ENCODE data around the gene OSMR. TPM values are rescaled to one million over a fixed set of nuclear protein-coding genes. Genes with fewer than 3 reads are reported as not detected.

The OSMR gene
- total RNA-seq, 1 experiment from 2014 or later, result 46.0 TPM

DNA sequence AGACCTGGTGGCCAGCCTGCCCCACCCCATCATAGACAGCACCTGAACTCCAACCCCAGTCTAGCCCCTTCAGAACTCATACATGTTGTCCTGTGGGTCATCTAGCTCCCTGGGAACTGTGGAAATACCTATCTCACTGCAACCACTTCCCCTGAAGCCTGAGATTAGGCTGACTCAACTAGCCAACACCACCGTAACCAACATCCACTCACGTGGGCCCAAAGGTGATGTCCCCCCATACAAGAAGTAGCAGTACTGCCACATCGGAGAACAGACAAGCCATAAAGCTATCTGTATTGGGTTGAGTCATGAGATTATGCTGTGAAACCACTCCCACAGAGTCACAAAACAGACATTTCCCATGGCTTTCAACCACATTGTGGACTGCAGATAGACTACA, 46.6 kb downstream of the OSMR start:
- BruUV-seq (replicated peaks), result no TSS peak

More for the DNA sequence above, 46.6 kb downstream of the OSMR start:
- ChIA-PET POLR2A (no interaction called here), RAD21 (ENCODE audit: low non-redundant PET in 1 of 2, low total read pairs in 2 of 2, uncharacterized antibody in 2 of 2, unreplicated experiment in 2 of 2) (no interaction called here), CTCF (no interaction called here)
- DNase-seq (ENCODE audit: low read depth, low spot score), result no peak
- Histone ChIP-seq H4K20me1 (ENCODE audit: insufficient read depth) (no peaks in the 10 kb centered on the region), H3K9ac (ENCODE audit: low read length) (no peak overlapping the region), H3K36me3 (ENCODE audit: control insufficient read depth in 1 of 2, insufficient read depth in 2 of 2, low read length in 2 of 2) (no peaks in the 10 kb centered on the region; a peak in 1 of 4 replicates), H2AFZ (ENCODE audit: low read depth, low read length, poor library complexity, severe bottlenecking) (no peak overlapping the region), H3K79me2 (ENCODE audit: insufficient read depth, low read length) (0 out of 2 replicates have a peak, but pooled peaks cover 7% of the 10 kb centered on the region), H3K4me1 (ENCODE audit: control insufficient read depth in 1 of 2, insufficient read depth in 2 of 2, low read length in 2 of 2) (no peaks in the 10 kb centered on the region), H3K4me2 (ENCODE audit: low read length) (no peak overlapping the region), H3K27me3 (ENCODE audit: insufficient read depth, low read length) (no peaks in the 10 kb centered on the region), H3K9me3 (ENCODE audit: control insufficient read depth in 1 of 2, insufficient read depth in 1 of 2, low read depth in 1 of 2, low read length in 2 of 2) (peaks cover 0 to 10% of the 10 kb centered on the region in 2 experiments; a peak in 2 of 4 replicates), H3K4me3 (replicated peaks in 1 of 2; ENCODE audit: low read depth in 1 of 2, low read length in 2 of 2) (no peak overlapping the region), H3K9me2 (ENCODE audit: insufficient read depth) (no peaks in the 10 kb centered on the region), H3K27ac (ENCODE audit: low read depth, low read length) (no peak overlapping the region)
- no peak for TF ChIP-seq ATF3 (IDR thresholded peaks at IDR 0.05)
- TF ChIP-seq CEBPB (IDR thresholded peaks at IDR 0.05; ENCODE audit: low read depth), result no peak
- TF ChIP-seq RAD21 (IDR thresholded peaks at IDR 0.05; ENCODE audit: low read depth), result no peak
- no peak for TF ChIP-seq ZBTB33 (IDR thresholded peaks at IDR 0.05; ENCODE audit: extremely low read depth, insufficient replicate concordance, low read length)
- no peak for TF ChIP-seq CBX3 (IDR thresholded peaks at IDR 0.05; ENCODE audit: low read depth)
- no peak for TF ChIP-seq FOSL1 (IDR thresholded peaks at IDR 0.05; ENCODE audit: low read depth)
- no peak for TF ChIP-seq SP1 (IDR thresholded peaks at IDR 0.05; ENCODE audit: low read depth)
- no peak for TF ChIP-seq EZH2 (IDR thresholded peaks at IDR 0.05)
- no peak for TF ChIP-seq TCF7L2 (IDR thresholded peaks at IDR 0.05; ENCODE audit: borderline replicate concordance, extremely low read depth, insufficient read depth, insufficient read length)
- TF ChIP-seq ZNF274 (IDR thresholded peaks at IDR 0.05; ENCODE audit: low read depth, low read length), result no peak
- TF ChIP-seq POLR2AphosphoS5 (IDR thresholded peaks at IDR 0.05; ENCODE audit: low read depth, low read length), result no peak
- TF ChIP-seq SRF (IDR thresholded peaks at IDR 0.05; ENCODE audit: low read depth), result no peak
- TF ChIP-seq EZH2phosphoT487 (IDR thresholded peaks at IDR 0.05; ENCODE audit: borderline replicate concordance), result no peak
- TF ChIP-seq EGR1 (IDR thresholded peaks at IDR 0.05; ENCODE audit: low read depth), result no peak
- no peak for TF ChIP-seq POLR2A (IDR thresholded peaks at IDR 0.05; ENCODE audit: borderline replicate concordance, extremely low read depth, insufficient read depth, insufficient read length)
- no peak for TF ChIP-seq SIN3A (IDR thresholded peaks at IDR 0.05; ENCODE audit: low read depth)
- no peak for TF ChIP-seq JUND (IDR thresholded peaks at IDR 0.05)
- TF ChIP-seq YY1 (IDR thresholded peaks at IDR 0.05; ENCODE audit: extremely low read depth, insufficient replicate concordance, low read depth, low read length), result no peak
- no peak for TF ChIP-seq MAX (IDR thresholded peaks at IDR 0.05)
- no peak for ATAC-seq
- intact Hi-C loops (cut with micrococcal nuclease), result no loop called here

All from HCT116 (cell line).